Smooth muscle cell (in vitro differentiated cells): ENCODE measurements around the gene EFCAB8. TPM values are rescaled to one million over a fixed set of nuclear protein-coding genes. Genes with fewer than 3 reads are reported as not detected.
A peak's percentile ranks its signal among the peaks of the same experiment; 100 is the strongest.

Experiments used
- DNase-seq: peaks from one replicate; lab custom pipeline; 2025; ENCODE audit not compliant: unreplicated experiment; lab: John Stamatoyannopoulos, UW
- H2AFZ ChIP-seq: fragments of 200-600 bp; sonication (generic); 2 replicates; pipeline ENCODE4 v1.6.0; 2016; ENCODE audit warnings: antibody characterized with exemption, low read depth, mild to moderate bottlenecking
- H3F3A ChIP-seq: fragments of 200-600 bp; sonication (generic); 2 replicates; pipeline ENCODE4 v1.6.0; 2017; ENCODE audit warnings: antibody characterized with exemption, low read depth
- H3K27ac ChIP-seq: fragments of 200-600 bp; sonication (generic); 2 replicates; pipeline ENCODE4 v1.5.1; 2016; ENCODE audit warnings: low read depth, mild to moderate bottlenecking
- H3K27me3 ChIP-seq: fragments of 200-600 bp; sonication (generic); 2 replicates; pipeline ENCODE4 v1.6.1; 2016; ENCODE audit warnings: low read depth, mild to moderate bottlenecking
- H3K36me3 ChIP-seq: fragments of 200-600 bp; sonication (generic); 2 replicates; pipeline ENCODE4 v1.5.1; 2016; ENCODE audit warnings: low read depth
- H3K4me1 ChIP-seq: fragments of 200-600 bp; sonication (generic); 2 replicates; pipeline ENCODE4 v1.5.1; 2016; ENCODE audit warnings: low read depth
- H3K4me2 ChIP-seq: fragments of 200-600 bp; sonication (generic); 2 replicates; pipeline ENCODE4 v1.6.0; 2016; ENCODE audit warnings: mild to moderate bottlenecking
- H3K4me3 ChIP-seq: fragments of 200-600 bp; sonication (generic); 2 replicates; pipeline ENCODE4 v1.5.1; 2016; ENCODE audit warnings: mild to moderate bottlenecking
- H3K79me2 ChIP-seq: fragments of 200-600 bp; sonication (generic); 2 replicates; pipeline ENCODE4 v1.6.0; 2016; ENCODE audit warnings: low read depth, mild to moderate bottlenecking
- H3K9ac ChIP-seq: fragments of 200-600 bp; sonication (generic); 2 replicates; pipeline ENCODE4 v1.6.0; 2016; ENCODE audit warnings: low read depth
- H3K9me3 ChIP-seq: fragments of 200-600 bp; sonication (generic); replicated peaks from 2 replicates; pipeline ENCODE4 v1.5.1; 2016; ENCODE audit warnings: low read depth
- H4K20me1 ChIP-seq: fragments of 200-600 bp; sonication (generic); 2 replicates; pipeline ENCODE4 v1.6.0; 2016; ENCODE audit warnings: low read depth
- WGBS: methylation state at CpG from one replicate; pipeline ENCODE4 v1.1.7; 2016; ENCODE audit warnings: low lambda C conversion rate; 5-methylcytosine and 5-hydroxymethylcytosine counted together
- polyA plus RNA-seq: library from polyadenylated mRNA; unstranded; fragments of >200 nt; fragmentation: Nextera tagmentation; extraction: Ambion mirVana; gene quantifications from 2 replicates; pipeline ENCODE4 v1.2.1, GENCODE V29; 2016
- total RNA-seq: library from RNA; depleted of rRNA; stranded (reverse); fragments of >200 nt; gene quantifications from 2 replicates; pipeline ENCODE4 v1.2.3, GENCODE V29; 2014
- TF ChIP-seq, protein P1 (sequence below): fragments of 200-600 bp; sonication (generic); IDR thresholded peaks from 2 replicates; pipeline ENCODE4 v1.5.1; 2017; ENCODE audit warnings: borderline replicate concordance, mild to moderate bottlenecking, antibody characterized with exemption; ENCODE audit not compliant: insufficient read depth, poor library complexity, severe bottlenecking

Gene EFCAB8
- total and polyA plus RNA-seq, 2 experiments from 2014 or later = 0.25 to 1.7 TPM

DNA sequence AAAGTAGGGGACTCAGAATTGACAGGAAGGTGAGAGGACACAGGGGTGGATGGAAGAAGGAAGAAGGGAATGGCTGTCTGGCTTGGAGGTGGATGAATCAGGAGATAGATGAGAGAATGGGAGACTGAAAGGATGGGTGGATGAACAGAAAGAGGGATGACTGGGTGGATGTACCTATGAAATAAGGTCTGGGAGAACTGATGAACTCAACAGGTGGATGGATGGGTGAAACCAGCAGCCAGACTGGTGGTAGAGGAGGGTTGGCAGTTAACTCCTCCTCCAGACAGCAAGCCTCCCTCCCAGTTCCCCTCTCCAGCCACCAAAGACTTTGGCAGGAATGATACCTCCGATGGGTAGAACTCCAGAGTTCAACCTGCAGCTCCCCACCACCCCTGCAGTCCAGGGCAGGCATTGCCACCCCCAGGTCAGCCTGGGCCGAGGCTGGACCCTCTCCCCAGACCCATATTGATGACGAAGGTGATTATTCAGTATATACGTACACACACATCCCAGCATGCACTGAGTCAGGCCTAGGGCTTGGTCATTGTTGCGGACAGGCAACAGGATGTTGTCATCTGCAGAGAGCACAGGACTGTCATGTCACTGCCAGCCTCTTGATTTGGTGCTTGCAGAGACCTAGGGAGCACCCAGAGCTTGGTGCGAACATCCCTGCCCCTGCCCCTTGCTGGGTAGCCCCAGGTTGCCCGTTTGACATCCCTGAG is 143.5 kb downstream of the EFCAB8 start:
- DNase-seq = no peak
- no peaks in the 10 kb centered on the region for H3K9me3 ChIP-seq

DNA sequence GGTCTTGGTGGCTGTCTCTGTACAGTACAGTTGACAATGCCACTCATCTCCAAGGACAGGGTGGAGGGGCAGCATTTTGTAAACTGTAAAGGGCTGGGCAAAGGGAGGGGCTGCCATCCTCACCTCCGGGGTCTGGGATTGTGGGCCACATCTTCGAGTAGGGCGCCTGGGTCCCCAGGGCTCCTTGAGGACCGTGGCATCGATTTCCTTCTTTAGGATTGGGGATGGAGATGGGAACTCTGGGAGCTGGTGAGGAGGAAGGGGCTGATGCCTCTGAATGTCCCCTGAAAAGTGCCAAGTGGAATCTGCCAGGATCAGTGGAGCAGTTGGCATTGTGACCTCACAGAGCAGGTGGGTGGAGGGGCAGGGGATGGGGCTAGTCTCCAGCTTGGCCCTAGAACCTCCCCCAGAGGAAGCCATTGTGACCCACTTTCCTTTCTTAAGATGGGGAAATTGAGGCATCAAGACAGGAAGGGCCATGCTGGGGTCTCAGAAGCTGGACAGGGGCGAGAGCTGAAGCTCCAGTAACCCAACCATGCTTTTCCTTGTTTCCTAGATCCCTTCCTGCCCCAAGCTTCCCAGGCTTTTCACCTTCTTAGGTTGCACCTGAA is 145.5 kb downstream of the EFCAB8 start, which contains the start of gene SUN5:
Gene SUN5, minus strand, starts transcription at position 293 of the 611 bp plus-strand sequence. Its CDS starts 93 bp downstream, at position 200.
- H2AFZ ChIP-seq = no peak within 1 kb of the TSS
- no peaks in the 10 kb centered on the region for H4K20me1 ChIP-seq
- no peak within 1 kb of the TSS for H3K27ac ChIP-seq
- H3K36me3 ChIP-seq = no peaks in the 10 kb centered on the region
- no peaks in the 10 kb centered on the region for H3K9me3 ChIP-seq
- no peaks in the 10 kb centered on the region for H3K79me2 ChIP-seq
- no peak within 1 kb of the TSS for H3K4me2 ChIP-seq
- no peaks in the 10 kb centered on the region for H3K4me1 ChIP-seq
- WGBS = 93% methylated on average over 6 of the region's 6 CpGs
- H3K4me3 ChIP-seq = no peak within 1 kb of the TSS
- H3K27me3 ChIP-seq = no peaks in the 10 kb centered on the region
- TF ChIP-seq, protein P1, sequence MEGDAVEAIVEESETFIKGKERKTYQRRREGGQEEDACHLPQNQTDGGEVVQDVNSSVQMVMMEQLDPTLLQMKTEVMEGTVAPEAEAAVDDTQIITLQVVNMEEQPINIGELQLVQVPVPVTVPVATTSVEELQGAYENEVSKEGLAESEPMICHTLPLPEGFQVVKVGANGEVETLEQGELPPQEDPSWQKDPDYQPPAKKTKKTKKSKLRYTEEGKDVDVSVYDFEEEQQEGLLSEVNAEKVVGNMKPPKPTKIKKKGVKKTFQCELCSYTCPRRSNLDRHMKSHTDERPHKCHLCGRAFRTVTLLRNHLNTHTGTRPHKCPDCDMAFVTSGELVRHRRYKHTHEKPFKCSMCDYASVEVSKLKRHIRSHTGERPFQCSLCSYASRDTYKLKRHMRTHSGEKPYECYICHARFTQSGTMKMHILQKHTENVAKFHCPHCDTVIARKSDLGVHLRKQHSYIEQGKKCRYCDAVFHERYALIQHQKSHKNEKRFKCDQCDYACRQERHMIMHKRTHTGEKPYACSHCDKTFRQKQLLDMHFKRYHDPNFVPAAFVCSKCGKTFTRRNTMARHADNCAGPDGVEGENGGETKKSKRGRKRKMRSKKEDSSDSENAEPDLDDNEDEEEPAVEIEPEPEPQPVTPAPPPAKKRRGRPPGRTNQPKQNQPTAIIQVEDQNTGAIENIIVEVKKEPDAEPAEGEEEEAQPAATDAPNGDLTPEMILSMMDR = no peak
- no peaks in the 10 kb centered on the region for H3F3A ChIP-seq
- no peak within 1 kb of the TSS for H3K9ac ChIP-seq
- DNase-seq = no peak

More for the DNA sequence above, 143.5 kb downstream of the EFCAB8 start:
- no peak overlapping the region for H3K27ac ChIP-seq
- TF ChIP-seq, protein P1 = no peak
- no peaks in the 10 kb centered on the region for H4K20me1 ChIP-seq
- no peaks in the 10 kb centered on the region for H3K27me3 ChIP-seq
- no peak overlapping the region for H3K9ac ChIP-seq
- 89% methylated on average over 7 of the region's 7 CpGs for WGBS
- no peaks in the 10 kb centered on the region for H3K36me3 ChIP-seq
- H3K4me1 ChIP-seq = no peaks in the 10 kb centered on the region
- no peak overlapping the region for H2AFZ ChIP-seq
- H3K4me3 ChIP-seq = no peak overlapping the region
- H3F3A ChIP-seq = no peaks in the 10 kb centered on the region
- H3K4me2 ChIP-seq = no peak overlapping the region
- H3K79me2 ChIP-seq = no peaks in the 10 kb centered on the region

DNA sequence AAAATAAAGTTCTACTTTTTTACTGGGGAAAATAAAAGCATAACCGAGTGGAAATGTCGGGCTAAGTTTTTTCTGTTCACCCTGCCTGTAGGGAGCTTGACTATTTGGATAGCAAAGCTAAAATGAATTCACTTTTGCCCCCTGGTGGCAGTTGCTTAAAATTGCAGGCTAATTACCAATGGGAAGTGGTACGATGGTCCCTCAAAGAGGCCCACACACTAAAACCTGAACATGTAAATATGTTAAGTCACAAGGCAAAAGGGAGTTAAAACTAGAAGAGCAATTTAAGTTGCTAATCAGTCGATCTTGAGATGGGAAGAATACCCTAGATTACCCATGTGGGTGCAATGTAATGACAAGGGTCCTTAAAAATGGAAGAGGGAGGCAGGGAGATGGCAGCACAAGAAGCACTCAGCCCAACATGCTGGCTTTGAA is 146.4 kb downstream of the EFCAB8 start:
- WGBS = 53% methylated on average over 4 of the region's 4 CpGs
- H3K27ac ChIP-seq = no peak overlapping the region
- no peak overlapping the region for H3K4me3 ChIP-seq
- H4K20me1 ChIP-seq = no peaks in the 10 kb centered on the region
- no peaks in the 10 kb centered on the region for H3K9me3 ChIP-seq
- no peak overlapping the region for H3K9ac ChIP-seq
- H3F3A ChIP-seq = no peaks in the 10 kb centered on the region
- TF ChIP-seq, protein P1 = peak; percentile 60
- H3K4me1 ChIP-seq = no peaks in the 10 kb centered on the region
- H3K27me3 ChIP-seq = no peaks in the 10 kb centered on the region
- no peak overlapping the region for H3K4me2 ChIP-seq
- DNase-seq = no peak
- H3K79me2 ChIP-seq = no peaks in the 10 kb centered on the region
- H3K36me3 ChIP-seq = no peaks in the 10 kb centered on the region
- no peak overlapping the region for H2AFZ ChIP-seq
